Raji (cell line): ENCODE measurements around the gene CCNL2.
A peak's percentile ranks its signal among the peaks of the same experiment; 100 is the strongest.

Experiments
- POLR2A ChIP-seq: IDR thresholded peaks from 2 replicates; pipeline ENCODE4 v1.6.1; 2011; ENCODE audit warnings: low read depth, low read length, control low read depth; ENCODE audit not compliant: insufficient read depth

CCNL2 gene

DNA sequence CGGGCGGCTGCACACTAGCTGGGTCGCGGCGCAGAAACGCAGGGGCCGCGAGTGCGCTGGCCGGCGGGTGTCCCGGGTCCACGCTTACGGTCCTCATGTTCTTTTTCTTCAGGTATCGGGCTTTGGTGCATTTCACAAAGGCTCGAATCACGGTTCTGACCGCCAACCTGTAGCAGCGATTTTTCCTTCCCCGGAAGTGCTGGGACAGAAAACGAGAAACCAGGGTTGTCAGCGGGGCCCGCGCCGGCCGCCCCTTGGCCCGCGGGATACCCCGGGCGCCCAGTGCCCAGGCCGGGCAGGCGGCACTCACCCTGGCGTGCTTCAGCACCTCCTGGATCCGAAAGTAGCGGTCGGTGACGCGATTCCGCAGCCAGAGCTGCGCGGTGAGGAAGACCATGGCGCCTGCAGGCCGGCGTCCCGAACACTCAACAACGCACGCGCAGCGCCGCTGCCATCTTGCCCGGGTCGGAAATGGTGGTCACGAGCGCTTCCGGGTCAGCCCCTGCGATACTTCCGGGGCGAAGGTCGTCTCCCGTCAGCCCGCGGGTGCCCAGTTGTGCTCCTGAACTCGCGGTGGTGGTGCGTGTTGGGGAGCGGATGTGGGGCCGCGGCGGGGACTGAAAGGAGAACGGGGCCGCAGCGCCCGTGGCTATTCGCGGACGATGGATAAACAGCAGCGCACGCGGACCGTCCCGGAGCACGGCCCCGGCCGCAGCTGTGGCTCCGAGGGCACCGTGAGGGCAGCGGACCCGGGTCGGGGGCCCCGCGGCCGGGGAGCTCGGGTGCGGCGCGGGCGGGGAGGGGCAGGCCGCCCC lies 7.9 kb upstream of the CCNL2 start, which contains the start of gene MRPL20:
TSS of gene MRPL20 (minus strand) at position 473 of the 815 bp plus-strand sequence. CDS start at position 397, 76 bp downstream.
- TF ChIP-seq POLR2A = peak; percentile 99

DNA sequence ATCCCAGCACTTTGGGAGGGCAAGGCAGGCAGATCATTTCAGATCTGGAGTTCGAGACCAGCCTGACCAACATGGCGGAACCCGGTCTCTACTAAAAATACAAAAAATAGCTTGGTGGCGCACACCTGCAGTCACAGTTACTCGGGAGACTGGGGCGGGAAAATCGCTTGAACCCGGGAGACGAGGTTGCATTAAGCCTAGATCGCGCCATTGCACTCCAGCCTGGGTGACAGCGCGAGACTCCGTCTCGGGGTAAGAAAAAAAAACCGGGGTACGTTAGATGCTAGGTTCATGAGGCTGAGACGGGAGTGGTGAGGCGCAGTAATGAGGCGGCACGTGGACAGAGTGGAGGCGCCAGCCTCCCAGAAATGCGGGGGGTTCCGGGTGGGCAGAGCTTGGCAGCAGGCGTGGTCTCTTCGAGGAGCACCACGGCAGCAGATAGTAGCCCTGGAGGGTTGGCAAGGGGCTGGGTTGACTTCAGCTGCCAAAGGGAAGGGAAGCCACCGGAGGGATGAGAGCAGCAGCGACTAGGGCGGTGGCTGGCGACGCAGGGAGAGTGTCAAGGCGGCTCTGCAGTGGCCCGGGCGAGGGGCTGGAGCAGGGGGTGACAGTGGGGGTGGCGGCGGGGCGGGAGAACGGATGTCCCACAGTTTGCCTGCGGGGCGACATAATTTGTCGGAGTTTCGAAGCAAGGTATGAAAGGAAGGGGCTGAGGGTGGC lies 7.1 kb upstream of the CCNL2 start:
- TF ChIP-seq POLR2A = no peak

DNA sequence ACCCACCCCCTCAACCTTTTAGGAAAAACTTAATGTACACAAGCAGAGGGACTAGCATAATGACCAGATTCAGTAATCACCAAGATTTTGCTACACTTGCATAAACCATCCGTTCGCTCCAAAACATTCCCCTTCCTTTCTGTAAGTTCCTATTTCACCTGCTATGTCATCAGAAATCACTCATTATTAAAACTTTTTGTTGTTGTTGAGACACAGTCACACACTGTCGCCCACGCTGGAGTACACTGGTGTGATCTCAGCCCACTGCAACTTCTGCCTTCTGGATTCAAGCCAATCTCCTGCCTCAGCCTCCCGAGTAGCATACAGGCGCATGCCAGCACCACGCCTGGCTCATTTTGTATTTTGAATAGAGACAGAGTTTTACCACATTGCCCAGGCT lies 4.5 kb upstream of the CCNL2 start:
- TF ChIP-seq POLR2A = 0 out of 2 replicates have a peak, but pooled peaks have one; percentile 4

DNA sequence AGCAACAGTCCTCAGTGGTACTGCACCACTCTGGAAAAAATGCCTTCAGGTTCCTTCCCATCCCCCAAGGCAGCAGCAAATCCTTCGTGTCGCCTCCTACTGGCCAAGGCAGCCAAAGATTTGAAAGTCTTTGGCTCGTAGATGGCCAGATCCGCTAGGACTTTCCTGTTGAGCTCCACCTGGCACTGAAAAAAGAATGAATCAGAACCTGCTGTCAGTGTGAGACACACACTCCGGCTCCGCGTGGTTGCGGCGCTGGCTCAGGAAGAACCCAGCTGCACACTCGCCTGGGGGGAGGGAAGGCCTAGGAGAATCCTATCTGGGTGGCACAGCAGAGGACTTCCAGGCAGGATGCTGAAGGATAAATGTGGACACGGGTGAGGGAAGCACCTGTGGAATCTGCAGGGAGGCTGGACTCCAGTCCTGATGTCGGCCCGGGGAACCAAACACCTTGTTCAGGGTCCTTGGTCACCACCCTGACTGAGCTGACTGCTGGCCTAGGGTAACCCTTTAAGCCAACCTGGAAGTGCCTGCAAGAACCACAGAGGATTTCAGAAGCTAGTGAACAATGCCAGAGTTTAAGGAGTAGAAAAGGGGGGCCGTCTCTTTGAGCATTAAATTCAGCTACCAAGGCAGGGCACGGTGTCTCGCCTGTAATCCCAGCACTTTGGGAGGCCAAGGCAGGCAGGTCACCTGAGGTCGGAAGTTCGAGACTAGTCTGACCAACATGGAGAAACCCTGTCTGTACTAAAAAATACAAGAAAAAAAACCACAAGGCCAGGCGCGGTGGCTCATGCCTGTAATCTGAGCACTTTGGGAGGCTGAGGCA lies 3.2 kb upstream of the CCNL2 start:
- TF ChIP-seq POLR2A = peak; percentile 31

DNA sequence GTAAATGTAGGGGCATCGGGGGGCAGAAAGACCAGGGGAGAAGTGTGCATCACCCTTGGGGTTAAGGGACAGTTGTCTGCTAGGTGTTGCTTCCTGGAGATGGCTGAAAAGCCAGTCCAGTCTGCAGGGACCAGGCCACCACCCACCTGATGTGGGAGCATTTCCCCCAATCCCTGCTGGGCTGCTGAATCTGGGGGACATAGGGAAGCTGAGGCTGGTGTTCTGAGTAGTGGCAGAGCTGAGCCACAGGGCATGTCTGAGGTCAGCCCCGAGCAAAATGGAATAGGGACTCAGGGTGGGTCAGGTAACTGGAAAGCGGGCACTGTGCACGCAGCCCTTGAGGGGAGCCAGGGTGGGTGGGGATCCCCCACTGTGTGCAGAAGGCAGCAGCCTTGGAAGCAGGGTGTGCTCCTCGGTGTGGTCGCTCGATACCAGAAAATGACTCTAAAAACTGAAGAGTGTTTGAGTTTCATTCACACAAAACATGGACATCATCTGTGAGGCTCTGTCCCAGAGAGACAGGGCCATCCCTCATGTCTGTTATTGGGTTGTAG lies 2.4 kb upstream of the CCNL2 start:
- TF ChIP-seq POLR2A = peak; percentile 36; the same call in 1 of the 2 replicates

DNA sequence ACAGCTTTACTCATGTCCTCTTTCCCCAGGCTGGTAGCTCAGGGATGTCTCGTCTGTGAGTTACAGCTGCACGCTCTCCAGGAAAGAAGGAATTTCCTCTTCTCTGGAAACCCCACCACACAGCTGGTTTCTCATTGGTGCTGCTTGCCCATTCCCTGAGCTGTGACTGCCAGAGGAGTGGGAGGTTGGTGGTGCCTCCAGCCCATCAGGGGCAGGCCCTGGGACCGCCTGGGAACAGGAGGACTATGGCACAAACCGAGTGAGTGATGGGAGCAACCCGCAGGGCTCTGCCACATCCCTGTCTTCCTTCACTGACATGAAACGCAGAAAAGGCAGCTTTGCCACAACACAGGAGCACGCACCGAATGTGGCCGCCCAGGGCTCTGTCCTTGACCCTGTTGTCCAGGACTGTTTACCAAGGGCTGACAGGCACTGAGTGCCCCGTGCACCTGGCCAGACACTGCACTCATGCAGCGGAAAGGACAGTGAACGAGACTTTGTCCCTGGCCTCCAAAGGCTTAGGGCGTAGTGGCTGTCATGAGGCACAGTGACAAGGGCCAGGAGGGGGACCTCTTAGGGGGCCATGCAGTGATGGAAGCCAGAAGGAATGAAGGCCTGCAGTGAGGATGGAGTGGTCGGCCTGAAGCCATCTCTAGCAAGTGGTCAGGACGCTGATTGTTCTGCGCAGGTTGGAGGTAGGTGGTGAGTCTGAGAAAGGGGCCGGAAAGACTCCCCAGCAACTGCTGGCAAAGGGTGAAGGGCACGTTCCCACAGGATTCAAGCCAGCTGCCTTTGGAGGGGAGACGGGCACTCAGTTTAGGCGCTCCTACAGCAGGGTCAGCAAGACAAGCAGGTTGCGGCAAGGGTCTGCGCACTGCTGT lies 1.7 kb upstream of the CCNL2 start:
- peak; percentile 35 for TF ChIP-seq POLR2A

DNA sequence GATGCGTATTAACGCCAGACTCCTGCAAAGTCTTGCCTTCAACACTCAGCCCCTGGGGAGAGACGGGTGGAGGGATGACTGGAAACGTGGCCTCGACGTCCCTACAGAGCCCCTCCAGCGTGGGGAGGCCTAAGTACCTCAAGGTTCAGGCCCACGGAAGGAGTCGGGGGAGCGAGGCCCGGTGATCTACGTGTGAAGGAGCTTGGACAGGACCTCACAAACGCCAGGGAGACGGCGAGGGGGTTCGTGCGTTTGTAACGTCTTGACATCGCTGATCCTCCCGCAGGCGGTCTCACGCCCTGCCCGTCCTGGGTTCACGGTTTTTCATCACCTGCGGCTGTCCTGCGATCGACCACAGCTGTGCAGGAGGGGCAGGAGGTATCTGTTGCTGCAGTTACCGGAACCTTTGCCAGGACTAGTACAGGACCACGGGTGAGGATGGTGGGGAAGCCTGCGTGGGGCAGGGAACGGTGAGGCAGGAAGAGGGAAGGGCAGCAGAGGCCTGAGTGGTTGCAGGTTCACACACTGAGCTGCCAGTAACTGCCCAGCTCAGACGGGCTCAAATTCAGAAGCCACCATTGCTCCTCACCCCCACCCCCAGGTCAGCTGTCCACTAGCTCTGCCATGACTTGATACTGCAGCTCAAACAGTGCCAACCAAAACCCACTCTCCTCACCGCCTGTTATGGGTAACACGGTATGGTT lies 889 bp upstream of the CCNL2 start:
- peak; percentile 63 for TF ChIP-seq POLR2A

DNA sequence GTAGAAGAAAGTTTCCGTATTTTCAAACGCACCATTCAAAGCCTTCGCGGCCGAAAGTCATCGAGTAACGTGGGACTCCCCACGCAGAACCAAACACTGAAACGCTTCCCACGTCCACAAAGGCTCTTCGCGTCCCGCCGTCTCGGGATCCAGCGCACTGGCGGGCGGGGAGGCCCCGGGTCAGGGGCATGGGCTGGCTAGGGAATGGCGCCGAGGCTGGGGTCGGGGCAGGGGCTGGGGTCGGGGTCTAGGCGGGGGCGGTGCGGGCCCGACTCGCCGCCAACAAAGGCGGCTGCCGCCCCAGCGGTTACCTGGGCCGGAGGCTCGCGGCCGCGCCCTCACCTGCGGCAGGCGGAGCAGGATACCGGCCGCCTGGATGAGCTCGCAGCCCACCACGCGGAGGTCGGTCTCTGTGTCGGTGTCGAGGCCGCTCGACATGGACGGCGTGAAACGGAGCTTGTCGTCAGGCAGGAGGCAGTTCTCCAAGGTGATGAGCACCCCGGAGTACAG lies 403 bp downstream of the CCNL2 start:
- TF ChIP-seq POLR2A = no peak

DNA sequence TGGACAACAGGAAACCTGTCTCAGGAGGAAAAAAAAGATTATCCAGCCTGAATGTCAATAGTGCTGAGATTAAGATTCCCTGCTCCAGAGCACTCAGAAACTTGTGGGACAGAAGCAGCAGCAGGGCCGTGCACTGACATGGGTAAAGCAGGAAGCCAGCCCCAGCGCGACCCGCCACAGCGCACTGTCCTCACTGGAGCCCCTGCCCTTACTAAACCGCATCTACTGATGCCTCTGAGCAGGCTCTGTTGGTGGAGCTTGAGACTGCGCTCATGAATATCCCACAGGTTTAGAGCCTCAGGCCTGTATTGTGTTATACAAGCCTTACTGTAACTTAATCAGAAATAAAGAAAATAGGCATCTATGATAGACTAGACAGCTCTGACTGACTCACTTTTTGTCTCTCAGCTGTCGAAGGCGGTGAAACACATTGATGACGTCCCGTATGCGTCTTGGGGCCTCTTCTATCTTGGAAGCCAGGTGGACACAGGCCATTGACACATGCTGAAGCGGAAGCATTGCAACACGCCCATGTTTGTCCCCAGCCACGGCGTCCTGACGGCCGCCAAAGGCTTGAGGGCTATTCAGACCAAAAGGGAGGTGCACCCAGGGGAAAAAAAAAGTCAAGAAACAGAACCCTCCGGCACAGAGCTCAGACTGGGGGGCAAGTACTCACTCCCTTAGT lies 1.2 kb downstream of the CCNL2 start:
- TF ChIP-seq POLR2A = no peak

DNA sequence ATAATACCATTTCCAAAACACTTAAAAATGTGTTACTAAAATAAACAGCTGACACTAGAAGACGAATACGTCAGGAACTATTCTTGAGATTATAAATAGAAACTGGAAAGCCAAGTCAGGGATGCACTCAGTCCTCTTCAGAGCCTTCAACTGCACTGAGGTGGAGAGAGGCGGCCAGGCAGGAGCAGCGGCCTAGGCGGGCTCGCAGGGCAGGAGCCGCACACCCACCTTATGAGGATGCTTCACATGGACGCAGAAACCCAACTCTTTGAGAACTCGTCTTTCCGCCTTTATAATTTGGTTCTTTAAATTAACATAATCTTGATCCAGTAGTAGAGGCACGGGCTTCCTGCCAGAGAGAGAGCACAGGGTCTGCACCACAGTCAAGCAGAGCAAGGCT lies 4.0 kb downstream of the CCNL2 start:
- no peak for TF ChIP-seq POLR2A

DNA sequence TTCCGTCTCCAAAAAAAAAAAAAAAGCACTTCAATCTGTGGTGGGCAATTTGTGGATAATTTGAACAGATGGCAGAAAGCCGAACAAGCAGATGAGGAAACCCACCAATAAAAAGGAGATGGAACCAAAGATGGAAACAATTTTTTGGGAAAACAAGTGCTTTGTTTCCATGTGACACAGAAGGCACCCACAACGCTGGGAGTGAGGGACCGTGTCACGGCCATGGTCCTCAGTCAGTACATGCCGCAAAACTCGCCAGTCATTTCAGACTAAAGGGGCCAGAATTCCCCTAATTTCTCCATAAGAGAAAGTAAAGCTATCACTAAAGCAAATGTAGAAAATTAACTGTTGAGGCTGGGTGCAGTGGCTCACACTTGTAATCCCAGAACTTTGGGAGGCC lies 5.0 kb downstream of the CCNL2 start:
- no peak for TF ChIP-seq POLR2A

DNA sequence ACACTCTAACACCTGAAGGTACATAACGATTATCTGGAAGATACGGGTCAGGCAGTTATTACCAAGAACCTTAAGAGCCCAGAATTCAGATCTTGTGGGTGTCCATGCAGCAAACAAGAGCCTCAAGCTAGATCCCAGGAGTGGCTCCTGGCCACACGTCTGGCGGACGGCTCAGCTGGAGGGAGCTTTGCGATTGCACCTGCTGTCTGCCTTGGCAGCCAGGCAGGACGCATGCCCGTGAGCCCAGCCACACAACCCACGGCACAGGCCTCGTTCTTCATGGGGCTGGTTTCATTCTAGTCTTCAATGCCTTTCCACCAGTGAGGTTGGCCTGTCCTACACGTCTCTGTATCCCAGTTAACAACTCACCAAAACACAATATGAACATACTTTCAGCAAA lies 5.7 kb downstream of the CCNL2 start:
- no peak for TF ChIP-seq POLR2A

DNA sequence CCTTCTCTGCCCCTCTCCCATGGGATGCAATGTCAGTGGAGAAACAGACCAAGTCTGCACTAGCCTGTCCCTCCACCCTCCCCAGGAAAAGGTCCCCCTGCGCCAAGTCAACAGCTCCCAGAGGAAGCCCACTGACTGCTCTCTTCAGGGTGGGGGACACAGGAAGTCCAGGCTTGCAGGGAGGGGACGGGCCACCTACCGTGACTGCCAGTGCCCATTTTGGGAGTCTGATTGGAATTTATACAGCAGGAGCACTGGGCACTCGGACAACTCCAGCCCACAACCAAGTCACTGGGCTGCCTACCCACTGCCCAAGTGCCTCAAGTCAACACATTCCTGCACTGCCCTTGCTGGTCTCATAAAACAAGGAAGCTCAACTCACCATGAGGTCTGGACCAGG lies 6.1 kb downstream of the CCNL2 start:
- TF ChIP-seq POLR2A = no peak

DNA sequence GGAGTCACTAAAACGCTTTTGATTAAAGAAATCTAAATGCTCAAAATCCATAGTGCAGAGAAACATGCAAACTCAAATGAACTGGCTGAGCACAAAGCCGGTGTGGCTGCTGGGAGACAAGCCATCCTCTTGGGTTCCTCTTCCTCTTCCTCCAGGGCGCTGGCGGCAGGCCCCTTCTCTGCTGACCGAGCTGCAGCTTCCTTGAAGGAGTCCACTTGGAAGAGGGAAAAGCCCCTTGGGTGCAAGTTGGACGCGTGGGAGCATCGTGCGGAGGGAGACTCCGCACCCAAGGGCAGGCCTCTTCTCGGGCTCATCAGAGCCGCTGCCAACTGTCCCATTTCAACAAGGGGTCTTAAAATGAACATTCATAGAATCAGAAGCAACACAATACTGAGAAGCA lies 7.9 kb downstream of the CCNL2 start:
- TF ChIP-seq POLR2A = no peak
